ENCODE data around the gene ST8SIA4.

- TF ChIP-seq CTCF (IDR thresholded peaks at IDR 0.05) (no peak), POLR2A (IDR thresholded peaks at IDR 0.05) (no peak), POLR2AphosphoS5 (IDR thresholded peaks at IDR 0.05) (no peak), EP300 (IDR thresholded peaks at IDR 0.05) (no peak)
These were observed 141.9 kb downstream of the ST8SIA4 start for GRCh38 chr5:100761192-100761591.

Data from upper lobe of left lung (tissue), 4 donors.